Measurements from ENCODE around the gene TLL1. TPM values are rescaled to one million over a fixed set of nuclear protein-coding genes. Genes with fewer than 3 reads are reported as not detected.

The TLL1 gene
- total RNA-seq, 2 experiments from 2014 or later: 0.44 to 3.9 TPM

DNA sequence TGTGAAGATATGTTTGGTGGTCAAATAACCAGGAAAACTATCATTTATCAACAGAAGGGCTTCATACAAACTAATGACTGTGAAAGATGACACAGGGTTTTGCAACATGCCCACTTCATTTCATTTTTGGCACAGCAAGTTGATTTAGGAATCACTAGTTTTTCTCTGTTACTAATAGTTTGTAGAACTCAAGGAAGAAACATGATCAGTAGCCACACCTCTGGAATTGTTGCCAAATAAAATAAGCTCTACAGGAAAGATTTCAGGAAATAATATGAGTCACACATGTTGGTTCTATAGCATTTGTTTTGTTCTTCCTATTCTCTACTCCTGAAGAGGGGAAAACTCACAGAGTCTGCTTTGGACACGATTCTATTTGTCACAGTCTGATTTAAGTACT is 255.4 kb downstream of the TLL1 start:
- no peaks in the 10 kb centered on the region for H3K9me2 ChIP-seq (ENCODE audit: insufficient read depth, low read length)
- H3K4me3 ChIP-seq (ENCODE audit: low read depth, low read length, poor library complexity, severe bottlenecking): no peak overlapping the region
- H2AFZ ChIP-seq (ENCODE audit: low read length): no peak overlapping the region
- no peak overlapping the region for H3K27ac ChIP-seq (ENCODE audit: low read depth, low read length, poor library complexity, severe bottlenecking)
- no peaks in the 10 kb centered on the region for H3K36me3 ChIP-seq (ENCODE audit: insufficient read depth, low read length)
- no peak for DNase-seq (ENCODE audit: low spot score)
- no peak for TF ChIP-seq EZH2phosphoT487 (IDR thresholded peaks at IDR 0.05; ENCODE audit: borderline replicate concordance, low read depth, low read length)
- TF ChIP-seq, protein P1, sequence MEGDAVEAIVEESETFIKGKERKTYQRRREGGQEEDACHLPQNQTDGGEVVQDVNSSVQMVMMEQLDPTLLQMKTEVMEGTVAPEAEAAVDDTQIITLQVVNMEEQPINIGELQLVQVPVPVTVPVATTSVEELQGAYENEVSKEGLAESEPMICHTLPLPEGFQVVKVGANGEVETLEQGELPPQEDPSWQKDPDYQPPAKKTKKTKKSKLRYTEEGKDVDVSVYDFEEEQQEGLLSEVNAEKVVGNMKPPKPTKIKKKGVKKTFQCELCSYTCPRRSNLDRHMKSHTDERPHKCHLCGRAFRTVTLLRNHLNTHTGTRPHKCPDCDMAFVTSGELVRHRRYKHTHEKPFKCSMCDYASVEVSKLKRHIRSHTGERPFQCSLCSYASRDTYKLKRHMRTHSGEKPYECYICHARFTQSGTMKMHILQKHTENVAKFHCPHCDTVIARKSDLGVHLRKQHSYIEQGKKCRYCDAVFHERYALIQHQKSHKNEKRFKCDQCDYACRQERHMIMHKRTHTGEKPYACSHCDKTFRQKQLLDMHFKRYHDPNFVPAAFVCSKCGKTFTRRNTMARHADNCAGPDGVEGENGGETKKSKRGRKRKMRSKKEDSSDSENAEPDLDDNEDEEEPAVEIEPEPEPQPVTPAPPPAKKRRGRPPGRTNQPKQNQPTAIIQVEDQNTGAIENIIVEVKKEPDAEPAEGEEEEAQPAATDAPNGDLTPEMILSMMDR (conservative IDR thresholded peaks at IDR 0.05; ENCODE audit: low read length): no peak
- no peaks in the 10 kb centered on the region for H3K4me1 ChIP-seq (ENCODE audit: insufficient read depth, low read length, poor library complexity, severe bottlenecking)
- no TSS peak for BruUV-seq (replicated peaks)
- no peaks in the 10 kb centered on the region for H3K9me3 ChIP-seq (ENCODE audit: low read length)
- H4K20me1 ChIP-seq (ENCODE audit: insufficient read depth, low read length): no peaks in the 10 kb centered on the region
- no peak overlapping the region for H3K4me2 ChIP-seq (ENCODE audit: low read length)
- no peaks in the 10 kb centered on the region for H3K79me2 ChIP-seq (ENCODE audit: insufficient read depth, low read depth, low read length)
- CTCF ChIA-PET (ENCODE audit: unreplicated experiment): no interaction called here
- POLR2A ChIA-PET: interaction anchor here (0.9 kb wide), 1 partner anchor 367 kb away, joined by 3 read pairs; no protein-coding TSS in a partner anchor
- intact Hi-C loops (cut with micrococcal nuclease; ENCODE audit: unreplicated experiment): no loop called here

GRCh38 chr4:166134285-166134684 is 261.2 kb downstream of the TLL1 start:
- no peak overlapping the region for H2AFZ ChIP-seq (ENCODE audit: low read length)
- H3K79me2 ChIP-seq (ENCODE audit: insufficient read depth, low read depth, low read length): no peaks in the 10 kb centered on the region
- ChIA-PET POLR2A (no interaction called here), CTCF (ENCODE audit: unreplicated experiment) (interaction anchor here (0.5 kb wide), 1 partner anchor 41 kb away, joined by 3 read pairs; no protein-coding TSS in a partner anchor)
- H3K36me3 ChIP-seq (ENCODE audit: insufficient read depth, low read length): no peaks in the 10 kb centered on the region
- H3K9me2 ChIP-seq (ENCODE audit: insufficient read depth, low read length): no peaks in the 10 kb centered on the region
- TF ChIP-seq, protein P1 (conservative IDR thresholded peaks at IDR 0.05; ENCODE audit: low read length): no peak
- TF ChIP-seq EZH2phosphoT487 (IDR thresholded peaks at IDR 0.05; ENCODE audit: borderline replicate concordance, low read depth, low read length): no peak
- intact Hi-C loops (cut with micrococcal nuclease; ENCODE audit: unreplicated experiment): no loop called here
- H3K4me2 ChIP-seq (ENCODE audit: low read length): no peak overlapping the region
- H3K4me1 ChIP-seq (ENCODE audit: insufficient read depth, low read length, poor library complexity, severe bottlenecking): no peaks in the 10 kb centered on the region
- H3K4me3 ChIP-seq (ENCODE audit: low read depth, low read length, poor library complexity, severe bottlenecking): no peak overlapping the region
- no TSS peak for BruUV-seq (replicated peaks)
- no peaks in the 10 kb centered on the region for H3K9me3 ChIP-seq (ENCODE audit: low read length)
- no peak for DNase-seq (ENCODE audit: low spot score)
- no peaks in the 10 kb centered on the region for H4K20me1 ChIP-seq (ENCODE audit: insufficient read depth, low read length)
- H3K27ac ChIP-seq (ENCODE audit: low read depth, low read length, poor library complexity, severe bottlenecking): no peak overlapping the region

DNA sequence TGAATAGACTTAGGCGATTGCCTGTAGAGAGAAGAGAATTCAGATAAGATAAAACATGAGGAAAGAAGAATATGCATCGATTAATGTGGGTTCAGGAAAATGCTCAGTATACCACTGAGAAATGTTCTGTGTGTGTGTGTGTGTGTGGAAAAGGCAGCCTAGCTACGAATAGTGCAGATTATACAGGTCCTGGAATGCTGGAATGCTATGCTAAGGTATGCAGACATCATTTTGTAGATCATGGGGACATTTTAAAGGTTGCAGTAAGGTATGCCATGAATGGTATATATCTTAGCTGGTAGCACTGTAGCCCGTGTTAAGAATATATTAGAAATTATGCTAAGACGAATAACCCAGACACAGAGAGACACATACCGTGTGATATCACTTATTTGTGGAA is 267.9 kb downstream of the TLL1 start:
- CTCF ChIA-PET (ENCODE audit: unreplicated experiment): no interaction called here

More for the DNA sequence above, 267.9 kb downstream of the TLL1 start:
- Histone ChIP-seq H3K4me2 (ENCODE audit: low read length) (no peak overlapping the region), H3K9me3 (ENCODE audit: low read length) (no peaks in the 10 kb centered on the region), H3K27ac (ENCODE audit: low read depth, low read length, poor library complexity, severe bottlenecking) (no peak overlapping the region), H3K4me3 (ENCODE audit: low read depth, low read length, poor library complexity, severe bottlenecking) (no peak overlapping the region), H4K20me1 (ENCODE audit: insufficient read depth, low read length) (no peaks in the 10 kb centered on the region), H3K4me1 (ENCODE audit: insufficient read depth, low read length, poor library complexity, severe bottlenecking) (no peaks in the 10 kb centered on the region), H3K9me2 (ENCODE audit: insufficient read depth, low read length) (no peaks in the 10 kb centered on the region), H3K79me2 (ENCODE audit: insufficient read depth, low read depth, low read length) (no peaks in the 10 kb centered on the region), H2AFZ (ENCODE audit: low read length) (no peak overlapping the region), H3K36me3 (ENCODE audit: insufficient read depth, low read length) (no peaks in the 10 kb centered on the region)
- POLR2A ChIA-PET: no interaction called here
- TF ChIP-seq EZH2phosphoT487 (IDR thresholded peaks at IDR 0.05; ENCODE audit: borderline replicate concordance, low read depth, low read length): no peak
- BruUV-seq (replicated peaks): no TSS peak
- DNase-seq (ENCODE audit: low spot score): no peak
- intact Hi-C loops (cut with micrococcal nuclease; ENCODE audit: unreplicated experiment): no loop called here
